Measurements from ENCODE around the gene PROX1. TPM values are rescaled to one million over a fixed set of nuclear protein-coding genes. Genes with fewer than 3 reads are reported as not detected.

Gene PROX1
- total and polyA plus RNA-seq, 2 donors (not counting 1 experiment from before 2014, with no cell fraction given): 0.24 to 3.8 TPM

DNA sequence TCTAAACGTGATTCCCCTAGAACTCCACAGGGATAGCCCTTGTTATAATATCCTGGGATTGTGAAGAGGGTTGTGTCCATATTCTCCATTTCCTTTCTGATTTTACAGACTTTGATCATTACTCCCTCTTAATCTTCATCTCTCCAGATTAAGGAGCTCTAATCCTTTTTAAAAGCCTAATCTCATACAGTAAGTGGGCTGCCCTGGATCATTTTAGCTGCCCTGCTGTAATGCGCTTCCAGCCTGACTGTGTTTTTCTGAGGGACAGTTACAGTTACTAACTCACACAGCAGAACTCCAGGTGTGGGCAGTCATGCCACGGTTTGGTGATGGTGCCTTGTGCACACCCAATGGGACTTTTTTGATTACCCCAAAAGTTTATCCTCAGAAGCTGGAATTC, 33.5 kb downstream of the PROX1 start:
- H3K4me2 ChIP-seq (replicated peaks; ENCODE audit: low read depth, low read length, poor library complexity, severe bottlenecking): no peak overlapping the region
- H3K36me3 ChIP-seq (replicated peaks in 1 of 2; ENCODE audit: control extremely low read depth in 1 of 2, control insufficient read depth in 1 of 2, extremely low read depth in 1 of 2, insufficient read depth in 2 of 2, low read length in 1 of 2): no peaks in the 10 kb centered on the region
- no peaks in the 10 kb centered on the region for H4K20me1 ChIP-seq (ENCODE audit: control insufficient read depth, insufficient read depth, low read length, poor library complexity, severe bottlenecking)
- Mint-ChIP-seq H3K4me3 (no peak overlapping the region), H3K27me3 (no peaks in the 10 kb centered on the region), H3K9me3 (ENCODE audit: insufficient read depth) (no peaks in the 10 kb centered on the region), H3K27ac (no peak overlapping the region), H3K4me1 (no peaks in the 10 kb centered on the region)
- H3K4me1 ChIP-seq (ENCODE audit: control insufficient read depth in 2 of 2, insufficient read depth in 2 of 2, low read length in 2 of 2): no peaks in the 10 kb centered on the region
- DNase-seq (no peak), ATAC-seq (ENCODE audit: low read depth) (no peak)
- H3K79me2 ChIP-seq (ENCODE audit: control insufficient read depth, insufficient read depth, low read length): no peaks in the 10 kb centered on the region
- TF ChIP-seq, protein P1, sequence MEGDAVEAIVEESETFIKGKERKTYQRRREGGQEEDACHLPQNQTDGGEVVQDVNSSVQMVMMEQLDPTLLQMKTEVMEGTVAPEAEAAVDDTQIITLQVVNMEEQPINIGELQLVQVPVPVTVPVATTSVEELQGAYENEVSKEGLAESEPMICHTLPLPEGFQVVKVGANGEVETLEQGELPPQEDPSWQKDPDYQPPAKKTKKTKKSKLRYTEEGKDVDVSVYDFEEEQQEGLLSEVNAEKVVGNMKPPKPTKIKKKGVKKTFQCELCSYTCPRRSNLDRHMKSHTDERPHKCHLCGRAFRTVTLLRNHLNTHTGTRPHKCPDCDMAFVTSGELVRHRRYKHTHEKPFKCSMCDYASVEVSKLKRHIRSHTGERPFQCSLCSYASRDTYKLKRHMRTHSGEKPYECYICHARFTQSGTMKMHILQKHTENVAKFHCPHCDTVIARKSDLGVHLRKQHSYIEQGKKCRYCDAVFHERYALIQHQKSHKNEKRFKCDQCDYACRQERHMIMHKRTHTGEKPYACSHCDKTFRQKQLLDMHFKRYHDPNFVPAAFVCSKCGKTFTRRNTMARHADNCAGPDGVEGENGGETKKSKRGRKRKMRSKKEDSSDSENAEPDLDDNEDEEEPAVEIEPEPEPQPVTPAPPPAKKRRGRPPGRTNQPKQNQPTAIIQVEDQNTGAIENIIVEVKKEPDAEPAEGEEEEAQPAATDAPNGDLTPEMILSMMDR (IDR thresholded peaks at IDR 0.05): no peak
- TF ChIP-seq EZH2 (IDR thresholded peaks at IDR 0.05; ENCODE audit: borderline replicate concordance, insufficient read depth, low read depth, low read length, poor library complexity, severe bottlenecking): no peak
- H2AFZ ChIP-seq (ENCODE audit: insufficient read depth, low read depth, low read length, poor library complexity, severe bottlenecking): no peak overlapping the region
- ChIA-PET CTCF (interaction anchor here (0.6 kb wide), 1 partner anchor 40 kb away, joined by 5 read pairs; no protein-coding TSS in a partner anchor), POLR2A (no interaction called here)
- 80% methylated on average over 2 of the region's 3 CpGs for WGBS (ENCODE audit: insufficient coverage)
- intact Hi-C loops (cut with micrococcal nuclease): no loop called here
- H3K4me3 ChIP-seq (ENCODE audit: control extremely low read depth in 1 of 5, extremely low read depth in 1 of 5, insufficient read depth in 1 of 5, low read depth in 2 of 5, low read length in 4 of 5): no peak overlapping the region
- H3K27ac ChIP-seq (ENCODE audit: low read length in 2 of 2): no peak overlapping the region
- H3K9me3 ChIP-seq (ENCODE audit: control extremely low read depth in 1 of 3, control insufficient read depth in 2 of 3, insufficient read depth in 1 of 3, low read length in 2 of 3): no peaks in the 10 kb centered on the region
- no peak overlapping the region for H3K9ac ChIP-seq (ENCODE audit: low read length)
- no peaks in the 10 kb centered on the region for H3K27me3 ChIP-seq (replicated peaks in 1 of 4; ENCODE audit: control extremely low read depth in 1 of 4, control insufficient read depth in 3 of 4, insufficient read depth in 4 of 4, low read length in 3 of 4)

DNA sequence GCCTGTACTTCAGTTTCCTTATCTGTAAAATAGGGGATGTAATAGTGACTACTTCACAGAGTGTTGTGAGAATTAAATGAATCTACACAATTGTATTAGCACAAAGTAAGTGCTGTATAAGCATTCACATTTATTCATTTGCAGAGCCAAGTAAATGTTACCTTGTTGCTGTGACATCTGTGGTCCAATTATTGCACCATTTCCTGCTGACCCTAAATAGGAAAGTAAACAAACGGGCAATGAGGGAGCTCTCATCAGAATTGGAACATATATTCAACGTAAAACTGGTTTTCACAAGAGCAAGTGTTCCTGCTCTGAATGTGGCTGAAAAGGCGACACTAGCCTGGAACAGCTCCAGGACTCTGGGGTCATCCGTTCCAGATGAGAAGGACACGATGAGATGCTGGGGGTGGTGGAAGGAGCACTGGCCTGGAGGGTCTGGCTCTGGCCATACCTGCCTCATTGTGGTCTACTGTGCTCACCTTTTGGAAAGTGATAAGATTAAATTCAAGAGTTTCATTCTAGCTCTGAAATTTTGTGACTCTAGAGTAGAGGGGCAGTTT, 34.5 kb downstream of the PROX1 start:
- no peaks in the 10 kb centered on the region for H3K27me3 ChIP-seq (replicated peaks in 1 of 4; ENCODE audit: control extremely low read depth in 1 of 4, control insufficient read depth in 3 of 4, insufficient read depth in 4 of 4, low read length in 3 of 4)
- no peak overlapping the region for H3K9ac ChIP-seq (ENCODE audit: low read length)

More for the DNA sequence above, 34.5 kb downstream of the PROX1 start:
- intact Hi-C loops (cut with micrococcal nuclease): no loop called here
- Histone ChIP-seq H3K36me3 (replicated peaks in 1 of 2; ENCODE audit: control extremely low read depth in 1 of 2, control insufficient read depth in 1 of 2, extremely low read depth in 1 of 2, insufficient read depth in 2 of 2, low read length in 1 of 2) (no peaks in the 10 kb centered on the region), H3K79me2 (ENCODE audit: control insufficient read depth, insufficient read depth, low read length) (no peaks in the 10 kb centered on the region), H3K4me2 (replicated peaks; ENCODE audit: low read depth, low read length, poor library complexity, severe bottlenecking) (no peak overlapping the region), H3K4me1 (ENCODE audit: control insufficient read depth in 2 of 2, insufficient read depth in 2 of 2, low read length in 2 of 2) (no peaks in the 10 kb centered on the region), H3K27ac (ENCODE audit: low read length in 2 of 2) (no peak overlapping the region), H4K20me1 (ENCODE audit: control insufficient read depth, insufficient read depth, low read length, poor library complexity, severe bottlenecking) (no peaks in the 10 kb centered on the region), H3K4me3 (ENCODE audit: control extremely low read depth in 1 of 5, extremely low read depth in 1 of 5, insufficient read depth in 1 of 5, low read depth in 2 of 5, low read length in 4 of 5) (no peak overlapping the region), H3K9me3 (ENCODE audit: control extremely low read depth in 1 of 3, control insufficient read depth in 2 of 3, insufficient read depth in 1 of 3, low read length in 2 of 3) (no peaks in the 10 kb centered on the region), H2AFZ (ENCODE audit: insufficient read depth, low read depth, low read length, poor library complexity, severe bottlenecking) (no peak overlapping the region)
- Mint-ChIP-seq H3K9me3 (ENCODE audit: insufficient read depth) (no peaks in the 10 kb centered on the region), H3K4me3 (no peak overlapping the region), H3K4me1 (no peaks in the 10 kb centered on the region), H3K27me3 (no peaks in the 10 kb centered on the region), H3K27ac (no peak overlapping the region)
- POLR2A ChIA-PET: no interaction called here
- TF ChIP-seq, protein P1 (IDR thresholded peaks at IDR 0.05): no peak
- TF ChIP-seq EZH2 (IDR thresholded peaks at IDR 0.05; ENCODE audit: borderline replicate concordance, insufficient read depth, low read depth, low read length, poor library complexity, severe bottlenecking): no peak
- 87% methylated on average over 5 of the region's 5 CpGs for WGBS (ENCODE audit: insufficient coverage)
- no peak for DNase-seq
- no peak for ATAC-seq (ENCODE audit: low read depth)
- CTCF ChIA-PET: no interaction called here

Measured in B cell (primary cell).